HepG2 (cell line): ENCODE measurements around the gene RNF114. TPM values are rescaled to one million over a fixed set of nuclear protein-coding genes. Genes with fewer than 3 reads are reported as not detected.

ENCODE experiments used
- CBX5 ChIP-seq: sonication (generic); formaldehyde crosslinking; IDR thresholded peaks from 2 replicates; pipeline ENCODE4 v1.4.0; 2020; ENCODE audit warnings: missing genetic modification reagents, borderline replicate concordance
- CHD4 ChIP-seq: fragments of 200-600 bp; sonication (generic); IDR thresholded peaks from 2 replicates; pipeline ENCODE4 v1.7.0; 2017; ENCODE audit warnings: mild to moderate bottlenecking, low read length, borderline replicate concordance
- EZH2 ChIP-seq: conservative IDR thresholded peaks from 2 replicates; pipeline ENCODE4 v1.6.1; 2012; ENCODE audit warnings: mild to moderate bottlenecking, low read depth, low read length, moderate library complexity
- FIP1L1 ChIP-seq: fragments of 200-400 bp; formaldehyde crosslinking; IDR thresholded peaks from 2 replicates; pipeline ENCODE4 v1.6.1; 2018; ENCODE audit warnings: low read depth, mild to moderate bottlenecking, low read length, moderate library complexity, borderline replicate concordance; ENCODE audit not compliant: insufficient read depth
- GZF1 ChIP-seq: sonication (generic); formaldehyde crosslinking; IDR thresholded peaks from 2 replicates; pipeline ENCODE4 v1.5.1; 2020; ENCODE audit warnings: mild to moderate bottlenecking, missing genetic modification reagents
- RXRB ChIP-seq: IDR thresholded peaks from 2 replicates; pipeline ENCODE4 v1.6.1; 2016; ENCODE audit warnings: borderline replicate concordance, missing genetic modification reagents, missing compliant biosample characterization
- SIX4 ChIP-seq: sonication (generic); formaldehyde crosslinking; IDR thresholded peaks from 2 replicates; pipeline ENCODE4 v1.4.0; 2020; ENCODE audit warnings: missing genetic modification reagents
- SMC3 ChIP-seq: IDR thresholded peaks from 2 replicates; pipeline ENCODE4 v1.6.1; 2011; ENCODE audit warnings: low read length, improper control_type of control experiment
- TCF12 ChIP-seq, 2 experiments: fragments of 450-650 bp in 1 of 2; sonication (generic) in 1 of 2; formaldehyde crosslinking in 1 of 2; IDR thresholded peaks; 2 replicates each; pipeline versions ENCODE4 v1.6.1 to v1.8.0; 2017 to 2022; ENCODE audit warnings: antibody characterized with exemption in 1 of 2, mild to moderate bottlenecking in 1 of 2, missing genetic modification reagents in 1 of 2, moderate library complexity in 1 of 2
- ZFY ChIP-seq: sonication (generic); formaldehyde crosslinking; IDR thresholded peaks from 2 replicates; pipeline ENCODE4 v1.4.0; 2020; ENCODE audit warnings: missing genetic modification reagents
- ZNF20 ChIP-seq: sonication (generic); formaldehyde crosslinking; IDR thresholded peaks from 2 replicates; pipeline ENCODE4 v1.4.0; 2020; ENCODE audit warnings: mild to moderate bottlenecking, moderate library complexity, missing genetic modification reagents
- ZNF766 ChIP-seq: sonication (generic); formaldehyde crosslinking; IDR thresholded peaks from 2 replicates; pipeline ENCODE4 v1.5.0; 2020; ENCODE audit warnings: missing genetic modification reagents, borderline replicate concordance
- polyA plus RNA-seq, 8 experiments: library from polyadenylated mRNA; depleted of rRNA in 3 of 8; stranded (reverse) in 7 of 8; unstranded in 1 of 8; fragments of >200 nt; fragmentation: Illumina TruSeq in 4 of 8; extraction: Trizol in 4 of 8; gene quantifications; 2 replicates each; pipeline versions ENCODE4 v1.2.1 to v1.2.3, GENCODE V29; 2011 to 2016; ENCODE audit warnings: low read depth in 4 of 8, missing spikeins in 1 of 8, mixed read lengths in 1 of 8; ENCODE audit not compliant: insufficient read depth in 1 of 8
- total RNA-seq, 5 experiments: library from RNA; depleted of rRNA; stranded (reverse); fragments of >200 nt; fragmentation: Illumina TruSeq; extraction: Trizol; gene quantifications; 2 replicates each; pipeline ENCODE4 v1.2.3, GENCODE V29; 2016; ENCODE audit warnings: low read depth in 1 of 5
- TF ChIP-seq, protein P1 (sequence below), 2 experiments: sonication (generic) in 1 of 2; formaldehyde crosslinking in 1 of 2; IDR thresholded peaks; 2 replicates each; pipeline versions ENCODE4 v1.6.1 to v1.9.0; 2014 to 2022; ENCODE audit warnings: antibody characterized with exemption in 1 of 2, borderline replicate concordance in 1 of 2, inconsistent platforms in 1 of 2, low read depth in 1 of 2, missing genetic modification reagents in 1 of 2
- TF ChIP-seq, protein P2 (sequence below): sonication (generic); formaldehyde crosslinking; IDR thresholded peaks from 2 replicates; pipeline ENCODE4 v1.9.0; 2022; ENCODE audit warnings: low read depth, missing genetic modification reagents
- TF ChIP-seq, protein P3 (sequence below): sonication (generic); formaldehyde crosslinking; IDR thresholded peaks from 2 replicates; pipeline ENCODE4 v1.4.0; 2020; ENCODE audit warnings: mild to moderate bottlenecking, missing genetic modification reagents
- TF ChIP-seq, protein P4 (sequence below): sonication (generic); formaldehyde crosslinking; IDR thresholded peaks from 2 replicates; pipeline ENCODE4 v1.4.0; 2020; ENCODE audit warnings: missing genetic modification reagents

Gene RNF114
- total and polyA plus RNA-seq, 2 of the 13 experiments (the other 11 are each of a cell fraction or from before 2014, with no cell fraction given) = 119 to 126 TPM

DNA sequence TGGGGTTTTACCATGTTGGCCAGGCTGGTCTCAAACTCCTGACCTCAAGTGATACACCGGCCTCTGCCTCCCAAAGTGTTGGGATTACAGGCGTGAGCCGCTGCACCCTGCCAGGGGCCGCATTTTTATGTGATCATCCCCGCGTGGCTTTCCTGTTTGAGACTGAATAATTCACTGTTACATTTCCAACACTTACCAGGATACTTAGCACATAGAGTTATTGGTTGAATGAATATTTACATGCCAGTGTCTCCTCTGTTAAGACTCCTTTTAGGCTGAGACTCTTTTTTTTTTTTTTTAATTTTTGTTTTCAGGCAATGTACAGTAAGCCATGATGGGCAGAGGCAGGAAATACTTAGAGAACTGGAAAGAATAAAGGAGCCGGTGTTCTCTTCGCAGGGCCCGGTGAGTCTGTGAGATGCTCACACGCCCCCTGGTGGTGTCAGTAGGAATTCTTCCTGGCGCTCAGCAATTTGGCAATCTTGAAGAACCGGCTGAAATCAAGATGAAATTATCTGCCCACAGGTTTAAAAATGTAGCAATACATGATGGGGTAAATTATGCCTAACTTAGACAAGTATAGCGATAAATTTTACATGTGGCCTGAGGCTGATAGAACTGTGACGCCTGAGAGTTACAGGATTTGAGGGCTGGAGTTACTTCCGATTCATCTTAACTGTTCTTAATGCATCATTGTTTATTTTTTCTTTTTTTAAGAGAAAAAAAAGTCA lies 7.6 kb upstream of the RNF114 start (continued):
- TF ChIP-seq, protein P1, sequence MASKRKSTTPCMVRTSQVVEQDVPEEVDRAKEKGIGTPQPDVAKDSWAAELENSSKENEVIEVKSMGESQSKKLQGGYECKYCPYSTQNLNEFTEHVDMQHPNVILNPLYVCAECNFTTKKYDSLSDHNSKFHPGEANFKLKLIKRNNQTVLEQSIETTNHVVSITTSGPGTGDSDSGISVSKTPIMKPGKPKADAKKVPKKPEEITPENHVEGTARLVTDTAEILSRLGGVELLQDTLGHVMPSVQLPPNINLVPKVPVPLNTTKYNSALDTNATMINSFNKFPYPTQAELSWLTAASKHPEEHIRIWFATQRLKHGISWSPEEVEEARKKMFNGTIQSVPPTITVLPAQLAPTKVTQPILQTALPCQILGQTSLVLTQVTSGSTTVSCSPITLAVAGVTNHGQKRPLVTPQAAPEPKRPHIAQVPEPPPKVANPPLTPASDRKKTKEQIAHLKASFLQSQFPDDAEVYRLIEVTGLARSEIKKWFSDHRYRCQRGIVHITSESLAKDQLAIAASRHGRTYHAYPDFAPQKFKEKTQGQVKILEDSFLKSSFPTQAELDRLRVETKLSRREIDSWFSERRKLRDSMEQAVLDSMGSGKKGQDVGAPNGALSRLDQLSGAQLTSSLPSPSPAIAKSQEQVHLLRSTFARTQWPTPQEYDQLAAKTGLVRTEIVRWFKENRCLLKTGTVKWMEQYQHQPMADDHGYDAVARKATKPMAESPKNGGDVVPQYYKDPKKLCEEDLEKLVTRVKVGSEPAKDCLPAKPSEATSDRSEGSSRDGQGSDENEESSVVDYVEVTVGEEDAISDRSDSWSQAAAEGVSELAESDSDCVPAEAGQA (IDR thresholded peaks at IDR 0.05; ENCODE audit: low read depth) = no peak
- TF ChIP-seq, protein P1 (CRISPR knock-in tag; IDR thresholded peaks at IDR 0.05; ENCODE audit: borderline replicate concordance) = no peak
- TF ChIP-seq FIP1L1 = no peak
- no peak for TF ChIP-seq EZH2
- no peak for TF ChIP-seq SIX4 (CRISPR knock-in tag)
- TF ChIP-seq, protein P2, sequence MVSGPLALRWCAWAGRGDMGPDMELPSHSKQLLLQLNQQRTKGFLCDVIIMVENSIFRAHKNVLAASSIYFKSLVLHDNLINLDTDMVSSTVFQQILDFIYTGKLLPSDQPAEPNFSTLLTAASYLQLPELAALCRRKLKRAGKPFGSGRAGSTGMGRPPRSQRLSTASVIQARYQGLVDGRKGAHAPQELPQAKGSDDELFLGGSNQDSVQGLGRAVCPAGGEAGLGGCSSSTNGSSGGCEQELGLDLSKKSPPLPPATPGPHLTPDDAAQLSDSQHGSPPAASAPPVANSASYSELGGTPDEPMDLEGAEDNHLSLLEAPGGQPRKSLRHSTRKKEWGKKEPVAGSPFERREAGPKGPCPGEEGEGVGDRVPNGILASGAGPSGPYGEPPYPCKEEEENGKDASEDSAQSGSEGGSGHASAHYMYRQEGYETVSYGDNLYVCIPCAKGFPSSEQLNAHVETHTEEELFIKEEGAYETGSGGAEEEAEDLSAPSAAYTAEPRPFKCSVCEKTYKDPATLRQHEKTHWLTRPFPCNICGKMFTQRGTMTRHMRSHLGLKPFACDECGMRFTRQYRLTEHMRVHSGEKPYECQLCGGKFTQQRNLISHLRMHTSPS = no peak
- no peak for TF ChIP-seq ZNF20 (CRISPR knock-in tag)
- TF ChIP-seq, protein P3, sequence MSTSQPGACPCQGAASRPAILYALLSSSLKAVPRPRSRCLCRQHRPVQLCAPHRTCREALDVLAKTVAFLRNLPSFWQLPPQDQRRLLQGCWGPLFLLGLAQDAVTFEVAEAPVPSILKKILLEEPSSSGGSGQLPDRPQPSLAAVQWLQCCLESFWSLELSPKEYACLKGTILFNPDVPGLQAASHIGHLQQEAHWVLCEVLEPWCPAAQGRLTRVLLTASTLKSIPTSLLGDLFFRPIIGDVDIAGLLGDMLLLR (CRISPR knock-in tag) = no peak
- TF ChIP-seq ZNF766 = 0 out of 2 replicates have a peak, but pooled peaks have one; percentile 36
- TF ChIP-seq SMC3 = peak; percentile 99
- no peak for TF ChIP-seq TCF12 (IDR thresholded peaks at IDR 0.05)
- TF ChIP-seq TCF12 (CRISPR knock-in tag; IDR thresholded peaks at IDR 0.05) = no peak
- TF ChIP-seq GZF1 (CRISPR knock-in tag) = no peak
- TF ChIP-seq RXRB (CRISPR knock-in tag) = peak; percentile 51; the same call in 1 of the 2 replicates
- peak; percentile 11; the same call in 1 of the 2 replicates for TF ChIP-seq CBX5
- TF ChIP-seq ZFY (CRISPR knock-in tag) = peak; percentile 51
- TF ChIP-seq CHD4 = 0 out of 2 replicates have a peak, but pooled peaks have one; percentile 58
- TF ChIP-seq, protein P4, sequence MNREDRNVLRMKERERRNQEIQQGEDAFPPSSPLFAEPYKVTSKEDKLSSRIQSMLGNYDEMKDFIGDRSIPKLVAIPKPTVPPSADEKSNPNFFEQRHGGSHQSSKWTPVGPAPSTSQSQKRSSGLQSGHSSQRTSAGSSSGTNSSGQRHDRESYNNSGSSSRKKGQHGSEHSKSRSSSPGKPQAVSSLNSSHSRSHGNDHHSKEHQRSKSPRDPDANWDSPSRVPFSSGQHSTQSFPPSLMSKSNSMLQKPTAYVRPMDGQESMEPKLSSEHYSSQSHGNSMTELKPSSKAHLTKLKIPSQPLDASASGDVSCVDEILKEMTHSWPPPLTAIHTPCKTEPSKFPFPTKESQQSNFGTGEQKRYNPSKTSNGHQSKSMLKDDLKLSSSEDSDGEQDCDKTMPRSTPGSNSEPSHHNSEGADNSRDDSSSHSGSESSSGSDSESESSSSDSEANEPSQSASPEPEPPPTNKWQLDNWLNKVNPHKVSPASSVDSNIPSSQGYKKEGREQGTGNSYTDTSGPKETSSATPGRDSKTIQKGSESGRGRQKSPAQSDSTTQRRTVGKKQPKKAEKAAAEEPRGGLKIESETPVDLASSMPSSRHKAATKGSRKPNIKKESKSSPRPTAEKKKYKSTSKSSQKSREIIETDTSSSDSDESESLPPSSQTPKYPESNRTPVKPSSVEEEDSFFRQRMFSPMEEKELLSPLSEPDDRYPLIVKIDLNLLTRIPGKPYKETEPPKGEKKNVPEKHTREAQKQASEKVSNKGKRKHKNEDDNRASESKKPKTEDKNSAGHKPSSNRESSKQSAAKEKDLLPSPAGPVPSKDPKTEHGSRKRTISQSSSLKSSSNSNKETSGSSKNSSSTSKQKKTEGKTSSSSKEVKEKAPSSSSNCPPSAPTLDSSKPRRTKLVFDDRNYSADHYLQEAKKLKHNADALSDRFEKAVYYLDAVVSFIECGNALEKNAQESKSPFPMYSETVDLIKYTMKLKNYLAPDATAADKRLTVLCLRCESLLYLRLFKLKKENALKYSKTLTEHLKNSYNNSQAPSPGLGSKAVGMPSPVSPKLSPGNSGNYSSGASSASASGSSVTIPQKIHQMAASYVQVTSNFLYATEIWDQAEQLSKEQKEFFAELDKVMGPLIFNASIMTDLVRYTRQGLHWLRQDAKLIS (CRISPR knock-in tag) = no peak
